CD14-positive monocyte (primary cell): ENCODE results near the gene REXO4. TPM values are rescaled to one million over a fixed set of nuclear protein-coding genes. Genes with fewer than 3 reads are reported as not detected.

Experiments used
- DNase-seq, 3 donors: peaks; one replicate each; pipeline ENCODE4 v3.0.0-alpha.2; 2011 to 2022
- H2AFZ ChIP-seq: 2 replicates; pipeline ENCODE4 v1.6.0; 2012; ENCODE audit warnings: mild to moderate bottlenecking, low read depth, low read length, inconsistent platforms; ENCODE audit not compliant: insufficient read depth, poor library complexity, severe bottlenecking
- H3K27ac ChIP-seq, 2 donors: 1 replicate in 1 of 2; 2 replicates in 1 of 2; pipeline ENCODE4 v1.5.1; 2012 to 2013; ENCODE audit warnings: low read length in 2 of 2, control low read depth in 1 of 2, inconsistent platforms in 1 of 2, low read depth in 1 of 2, mild to moderate bottlenecking in 1 of 2
- H3K27me3 ChIP-seq, 2 donors: one replicate each; pipeline versions ENCODE4 v1.6.0 to v1.6.1; 2011 to 2013; ENCODE audit warnings: low read length in 2 of 2; ENCODE audit not compliant: control insufficient read depth in 2 of 2, insufficient read depth in 2 of 2
- H3K36me3 ChIP-seq, 2 donors: replicated peaks in 1 of 2; 1 replicate in 1 of 2; 2 replicates in 1 of 2; pipeline versions ENCODE4 v1.5.1 to v1.6.1; 2012 to 2013; ENCODE audit warnings: low read length in 2 of 2, control low read depth in 1 of 2, inconsistent platforms in 1 of 2, mild to moderate bottlenecking in 1 of 2; ENCODE audit not compliant: insufficient read depth in 2 of 2, control insufficient read depth in 1 of 2
- H3K4me1 ChIP-seq, 2 donors: 1 replicate in 1 of 2; 2 replicates in 1 of 2; pipeline versions ENCODE4 v1.5.1 to v1.6.1; 2012 to 2013; ENCODE audit warnings: low read length in 2 of 2, control low read depth in 1 of 2, inconsistent platforms in 1 of 2, mild to moderate bottlenecking in 1 of 2, moderate library complexity in 1 of 2; ENCODE audit not compliant: insufficient read depth in 2 of 2, control insufficient read depth in 1 of 2
- H3K4me2 ChIP-seq: replicated peaks from 2 replicates; pipeline ENCODE3; 2012; ENCODE audit warnings: low read length, moderate library complexity, mild to moderate bottlenecking; ENCODE audit not compliant: poor library complexity, severe bottlenecking; ENCODE audit errors: extremely low read depth
- H3K4me3 ChIP-seq, 3 experiments: fragments of 200-600 bp in 1 of 3; sonication (generic) in 1 of 3; replicated peaks in 1 of 3; 1 replicate in 2 of 3; 2 replicates in 1 of 3; pipeline ENCODE4 v1.5.1; 2011 to 2013; ENCODE audit warnings: low read length in 3 of 3, mild to moderate bottlenecking in 3 of 3, control low read depth in 2 of 3, low read depth in 2 of 3, inconsistent platforms in 1 of 3, moderate library complexity in 1 of 3
- H3K79me2 ChIP-seq: 2 replicates; pipeline ENCODE4 v1.6.0; 2012; ENCODE audit warnings: mild to moderate bottlenecking, control low read depth, inconsistent platforms, low read length, moderate library complexity; ENCODE audit not compliant: insufficient read depth
- H3K9ac ChIP-seq: 2 replicates; pipeline ENCODE4 v1.6.0; 2017; ENCODE audit warnings: low read length, mild to moderate bottlenecking; ENCODE audit not compliant: insufficient read depth, poor library complexity, severe bottlenecking
- H3K9me3 ChIP-seq, 2 donors: replicated peaks in 1 of 2; 1 replicate in 1 of 2; 2 replicates in 1 of 2; pipeline versions ENCODE4 v1.5.1 to v1.6.1; 2012 to 2013; ENCODE audit warnings: low read length in 2 of 2, control low read depth in 1 of 2; ENCODE audit not compliant: control insufficient read depth in 1 of 2, insufficient read depth in 1 of 2
- H4K20me1 ChIP-seq: 2 replicates; pipeline ENCODE4 v1.6.0; 2012; ENCODE audit warnings: mild to moderate bottlenecking, low read length, control low read depth, moderate library complexity; ENCODE audit not compliant: insufficient read depth
- H3K27ac Mint-ChIP-seq, 7 donors: one replicate each; pipeline ENCODE4 v1.8.0; 2020; ENCODE audit warnings: mild to moderate bottlenecking in 7 of 7, mixed read lengths in 7 of 7, moderate library complexity in 6 of 7, inconsistent platforms in 2 of 7
- H3K27me3 Mint-ChIP-seq, 3 donors: one replicate each; pipeline ENCODE4 v1.8.0; 2021 to 2022; ENCODE audit warnings: low read depth in 3 of 3, mild to moderate bottlenecking in 3 of 3, mixed read lengths in 3 of 3, moderate library complexity in 3 of 3, inconsistent platforms in 1 of 3
- H3K36me3 Mint-ChIP-seq, 2 donors: one replicate each; pipeline ENCODE4 v1.8.0; 2020; ENCODE audit warnings: mixed read lengths in 2 of 2, inconsistent platforms in 1 of 2, mild to moderate bottlenecking in 1 of 2
- H3K4me1 Mint-ChIP-seq: one replicate; pipeline ENCODE4 v1.8.0; 2020; ENCODE audit warnings: mild to moderate bottlenecking, mixed read lengths
- H3K4me3 Mint-ChIP-seq, 2 donors: one replicate each; pipeline ENCODE4 v1.8.0; 2020; ENCODE audit warnings: mild to moderate bottlenecking in 2 of 2, mixed read lengths in 2 of 2, moderate library complexity in 1 of 2
- H3K9me3 Mint-ChIP-seq, 7 donors: one replicate each; pipeline ENCODE4 v1.8.0; 2020 to 2022; ENCODE audit warnings: mixed read lengths in 7 of 7, mild to moderate bottlenecking in 6 of 7, moderate library complexity in 6 of 7, inconsistent platforms in 2 of 7
- WGBS: methylation state at CpG from one replicate; pipeline ENCODE4 v1.1.5; 2013; ENCODE audit warnings: missing lambda C conversion rate; ENCODE audit not compliant: insufficient coverage; 5-methylcytosine and 5-hydroxymethylcytosine counted together
- intact Hi-C, 2 donors: fragments of 100-400 bp; cut with micrococcal nuclease; formaldehyde crosslinking; loops; one replicate each; pipeline versions ENCODE4 v1.15.0 to v1.15.1; 2023
- polyA plus RNA-seq, 3 donors: library from polyadenylated mRNA; depleted of rRNA in 1 of 3; unstranded in 2 of 3; stranded (reverse) in 1 of 3; fragments of 300-500 nt in 2 of 3; fragments of >200 nt in 1 of 3; fragmentation: Illumina TruSeq in 2 of 3; gene quantifications; 1 replicate in 2 of 3; 2 replicates in 1 of 3; pipeline ENCODE4 v1.2.3, GENCODE V29; 2012 to 2021
- TF ChIP-seq, protein P1 (sequence below): fragments of 200-600 bp; IDR thresholded peaks from one replicate; pipeline ENCODE4 v1.8.0; 2022; ENCODE audit warnings: antibody characterized with exemption, mild to moderate bottlenecking

Gene REXO4
- polyA plus RNA-seq, 3 donors = 3.0 to 11.0 (median 4.2) TPM

DNA sequence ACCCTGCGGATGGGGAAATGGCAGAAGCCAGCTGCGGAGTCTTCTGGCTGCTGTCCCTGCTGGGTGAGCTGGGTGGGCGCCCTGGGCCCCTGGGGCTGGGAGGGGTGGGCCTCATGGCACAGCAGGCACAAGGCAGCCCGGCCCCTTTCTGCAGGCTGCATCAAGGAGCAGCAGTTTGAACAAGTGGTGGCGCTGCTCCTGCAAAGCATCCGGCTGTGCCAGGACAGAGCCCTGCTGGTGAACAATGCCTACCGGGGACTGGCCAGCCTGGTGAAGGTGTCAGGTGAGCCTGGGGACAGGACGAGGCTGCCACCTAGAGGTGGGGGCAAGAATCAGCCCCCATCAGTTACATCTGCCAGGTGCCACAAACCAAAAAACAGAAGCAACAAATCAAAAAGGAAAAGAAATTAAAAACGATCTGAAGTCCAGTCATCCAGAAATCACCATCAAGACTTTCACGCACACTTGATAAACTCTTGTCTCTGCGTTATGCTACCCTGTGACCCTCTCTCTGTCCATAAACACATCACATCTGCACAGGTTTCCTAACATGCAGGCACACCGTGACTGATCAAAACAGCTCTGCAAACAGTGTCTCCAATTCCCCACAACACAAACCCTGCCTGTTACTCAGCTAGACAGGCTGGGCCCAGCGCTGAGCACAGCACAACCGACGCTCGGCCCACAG lies 13.9 kb downstream of the REXO4 start:
- Mint-ChIP-seq H3K4me3 (no peak overlapping the region), H3K27me3 (peaks cover 0 to 1% (median 1%) of the 10 kb centered on the region in 3 donors), H3K36me3 (peaks cover 35 to 49% of the 10 kb centered on the region in 2 donors), H3K27ac (no peak overlapping the region), H3K4me1 (no peaks in the 10 kb centered on the region), H3K9me3 (no peaks in the 10 kb centered on the region)
- Histone ChIP-seq H3K9ac (no peak overlapping the region), H3K4me2 (no peak overlapping the region), H3K79me2 (no peaks in the 10 kb centered on the region), H3K4me3 (no peak overlapping the region), H3K27me3 (no peaks in the 10 kb centered on the region), H2AFZ (no peak overlapping the region), H4K20me1 (peaks cover 9% of the 10 kb centered on the region), H3K36me3 (peaks cover 50 to 54% of the 10 kb centered on the region in 2 donors), H3K9me3 (no peaks in the 10 kb centered on the region), H3K4me1 (no peaks in the 10 kb centered on the region), H3K27ac (no peak overlapping the region)
- TF ChIP-seq, protein P1, sequence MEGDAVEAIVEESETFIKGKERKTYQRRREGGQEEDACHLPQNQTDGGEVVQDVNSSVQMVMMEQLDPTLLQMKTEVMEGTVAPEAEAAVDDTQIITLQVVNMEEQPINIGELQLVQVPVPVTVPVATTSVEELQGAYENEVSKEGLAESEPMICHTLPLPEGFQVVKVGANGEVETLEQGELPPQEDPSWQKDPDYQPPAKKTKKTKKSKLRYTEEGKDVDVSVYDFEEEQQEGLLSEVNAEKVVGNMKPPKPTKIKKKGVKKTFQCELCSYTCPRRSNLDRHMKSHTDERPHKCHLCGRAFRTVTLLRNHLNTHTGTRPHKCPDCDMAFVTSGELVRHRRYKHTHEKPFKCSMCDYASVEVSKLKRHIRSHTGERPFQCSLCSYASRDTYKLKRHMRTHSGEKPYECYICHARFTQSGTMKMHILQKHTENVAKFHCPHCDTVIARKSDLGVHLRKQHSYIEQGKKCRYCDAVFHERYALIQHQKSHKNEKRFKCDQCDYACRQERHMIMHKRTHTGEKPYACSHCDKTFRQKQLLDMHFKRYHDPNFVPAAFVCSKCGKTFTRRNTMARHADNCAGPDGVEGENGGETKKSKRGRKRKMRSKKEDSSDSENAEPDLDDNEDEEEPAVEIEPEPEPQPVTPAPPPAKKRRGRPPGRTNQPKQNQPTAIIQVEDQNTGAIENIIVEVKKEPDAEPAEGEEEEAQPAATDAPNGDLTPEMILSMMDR = peak; percentile 45
- peak in 1 of 3 donors; percentile 5 for DNase-seq
- intact Hi-C loops = loop anchor here in 1 of 2 donors (10.0 kb wide), 1 partner anchor 169 kb away; no protein-coding TSS in a partner anchor
- 80% methylated on average over 14 of the region's 16 CpGs for WGBS

DNA sequence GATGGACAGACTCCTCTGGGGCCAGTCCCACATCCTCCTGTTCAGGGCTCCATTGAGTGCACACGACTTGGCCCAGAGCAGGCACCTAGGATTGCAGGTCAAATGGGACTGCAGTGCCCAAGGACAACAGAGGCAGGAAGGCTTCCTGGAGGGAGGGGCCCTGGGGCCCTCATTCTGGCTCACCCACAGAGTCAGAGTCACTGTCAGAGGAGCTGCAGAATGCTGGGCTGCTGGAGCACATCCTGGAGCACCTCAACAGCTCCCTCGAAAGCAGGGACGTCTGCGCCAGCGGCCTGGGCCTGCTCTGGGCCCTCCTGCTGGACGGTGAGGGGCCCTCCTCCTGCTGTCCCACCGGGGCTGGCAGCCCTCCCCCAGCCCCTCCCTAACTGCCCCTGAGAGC lies 15.1 kb downstream of the REXO4 start:
- Histone ChIP-seq H4K20me1 (peaks cover 9% of the 10 kb centered on the region), H3K27me3 (no peaks in the 10 kb centered on the region), H2AFZ (no peak overlapping the region), H3K27ac (no peak overlapping the region), H3K9ac (no peak overlapping the region), H3K4me1 (no peaks in the 10 kb centered on the region), H3K4me3 (no peak overlapping the region), H3K79me2 (no peaks in the 10 kb centered on the region), H3K36me3 (peaks cover 40 to 43% of the 10 kb centered on the region in 2 donors), H3K4me2 (no peak overlapping the region), H3K9me3 (no peaks in the 10 kb centered on the region)
- no peaks in the 10 kb centered on the region for H3K4me1 Mint-ChIP-seq
- peaks cover 28 to 37% of the 10 kb centered on the region in 2 donors for H3K36me3 Mint-ChIP-seq
- 78% methylated on average over 7 of the region's 7 CpGs for WGBS
- intact Hi-C loops = loop anchor here in 1 of 2 donors (10.0 kb wide), 1 partner anchor 168 kb away; no protein-coding TSS in a partner anchor
- DNase-seq = no peak
- H3K9me3 Mint-ChIP-seq = no peaks in the 10 kb centered on the region
- H3K27me3 Mint-ChIP-seq = peaks cover 1 to 4% (median 1%) of the 10 kb centered on the region in 3 donors
- no peak overlapping the region for H3K4me3 Mint-ChIP-seq
- H3K27ac Mint-ChIP-seq = no peak overlapping the region
- TF ChIP-seq, protein P1 = no peak
